Activated CD4-positive, alpha-beta T cell treated with anti-CD3 and anti-CD28 coated beads, Interleukin-2, amount 10 ng/mL, durations not matched to agents 7 days and 5 days (primary cell): ENCODE data around the gene CRISPLD2. TPM values are rescaled to one million over a fixed set of nuclear protein-coding genes. Genes with fewer than 3 reads are reported as not detected.
A peak's percentile ranks its signal among the peaks of the same experiment; 100 is the strongest.

ENCODE experiments used
- CTCF ChIA-PET: fragments of 350-600 bp; sonication (Branson Sonifier 250); formaldehyde crosslinking; loops from one replicate; lab custom pipeline; 2021; ENCODE audit warnings: antibody characterized with exemption; lab: Charles Lee
- POLR2A ChIA-PET: fragments of 350-600 bp; sonication (Branson Sonifier 250); formaldehyde crosslinking; loops from one replicate; lab custom pipeline; 2021; ENCODE audit warnings: antibody characterized with exemption; lab: Charles Lee
- DNase-seq: peaks from one replicate; pipeline ENCODE4 v3.0.0-alpha.2; 2020
- H3K27ac Mint-ChIP-seq: one replicate; pipeline ENCODE4 v1.8.0; 2021; ENCODE audit warnings: mild to moderate bottlenecking, moderate library complexity, mixed read lengths
- H3K27me3 Mint-ChIP-seq: one replicate; pipeline ENCODE4 v1.8.0; 2021; ENCODE audit warnings: mixed read lengths
- H3K36me3 Mint-ChIP-seq: one replicate; pipeline ENCODE4 v1.8.0; 2021; ENCODE audit warnings: low read depth, mixed read lengths
- H3K4me1 Mint-ChIP-seq: one replicate; pipeline ENCODE4 v1.8.0; 2021; ENCODE audit warnings: mixed read lengths
- H3K4me3 Mint-ChIP-seq: one replicate; pipeline ENCODE4 v1.8.0; 2021; ENCODE audit warnings: mild to moderate bottlenecking, moderate library complexity, mixed read lengths
- H3K9me3 Mint-ChIP-seq: one replicate; pipeline ENCODE4 v1.8.0; 2021; ENCODE audit warnings: mixed read lengths
- total RNA-seq, 2 experiments: library from RNA; stranded (reverse); gene quantifications; one replicate each; pipeline ENCODE4 v1.2.3, GENCODE V29; 2021

Gene CRISPLD2
- total RNA-seq, 2 experiments from 2014 or later = 0.25 to 0.27 TPM

DNA sequence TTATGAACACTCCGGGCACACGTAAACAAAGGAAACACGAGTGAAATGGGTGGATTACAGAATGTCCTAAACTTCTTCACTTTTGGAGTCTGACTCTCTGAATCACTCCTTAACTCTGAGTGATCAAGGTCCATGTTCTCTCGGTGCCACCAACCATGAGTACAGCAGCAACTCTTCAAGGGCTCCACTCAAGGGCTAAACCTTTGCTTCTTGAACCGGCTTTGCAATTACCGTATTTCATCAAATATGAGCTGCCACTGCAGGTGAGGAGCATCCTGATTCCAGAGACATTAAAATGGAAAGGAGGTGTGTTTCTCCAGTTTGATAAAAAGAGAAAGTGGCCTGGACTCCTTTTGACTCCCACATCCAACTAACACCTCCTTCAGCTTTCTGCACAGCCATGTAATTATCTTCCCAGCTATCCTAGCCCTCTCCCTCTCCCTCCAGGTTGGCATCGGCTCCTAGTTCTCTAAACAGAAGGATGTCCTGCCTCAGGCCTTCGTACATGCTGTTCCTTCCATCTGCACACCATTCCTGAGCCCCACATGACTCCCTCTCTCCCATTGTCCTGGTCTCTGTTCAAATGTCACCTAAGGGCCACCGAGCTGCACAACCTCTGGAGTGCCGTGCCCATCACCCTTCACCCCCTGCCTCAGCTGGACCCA is 130.1 kb downstream of the CRISPLD2 start:
- peaks cover 6% of the 10 kb centered on the region for H3K27me3 Mint-ChIP-seq
- no peak overlapping the region for H3K4me3 Mint-ChIP-seq
- no peak for DNase-seq
- no peaks in the 10 kb centered on the region for H3K9me3 Mint-ChIP-seq
- peaks cover 4% of the 10 kb centered on the region for H3K4me1 Mint-ChIP-seq
- no peak overlapping the region for H3K27ac Mint-ChIP-seq
- ChIA-PET CTCF (interaction anchor here (0.7 to 1.2 kb wide), 2 partner anchors 19 to 191 kb away, joined by 3 to 5 read pairs; no protein-coding TSS in a partner anchor), POLR2A (no interaction called here)
- no peaks in the 10 kb centered on the region for H3K36me3 Mint-ChIP-seq

DNA sequence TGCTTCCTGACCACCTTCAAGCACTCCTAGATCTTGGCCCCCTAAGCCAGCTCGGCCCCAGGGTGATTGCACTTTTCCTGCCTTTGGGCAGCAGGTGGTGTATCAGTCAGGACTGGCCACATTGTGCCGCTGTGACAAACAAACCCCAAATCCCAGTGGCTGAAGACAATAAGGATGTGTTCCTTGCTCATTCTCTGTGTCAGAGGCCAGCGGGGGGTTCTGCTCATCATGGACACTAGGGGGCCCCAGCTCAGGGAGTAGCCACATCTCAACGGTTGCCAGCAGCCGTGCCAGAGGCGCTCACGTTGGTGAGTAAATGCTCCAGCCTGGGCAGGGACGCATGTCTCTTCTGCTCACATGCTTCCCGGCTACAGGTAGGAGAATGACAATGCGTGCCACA is 131.1 kb downstream of the CRISPLD2 start:
- H3K4me1 Mint-ChIP-seq = peaks cover 4% of the 10 kb centered on the region
- POLR2A ChIA-PET = no interaction called here
- CTCF ChIA-PET = interaction anchor here (4.0 kb wide), 1 partner anchor 196 kb away, joined by 24 read pairs; no protein-coding TSS in a partner anchor
- H3K27me3 Mint-ChIP-seq = no peaks in the 10 kb centered on the region
- H3K9me3 Mint-ChIP-seq = no peaks in the 10 kb centered on the region
- no peaks in the 10 kb centered on the region for H3K36me3 Mint-ChIP-seq
- DNase-seq = peak; percentile 37
- H3K4me3 Mint-ChIP-seq = no peak overlapping the region
- no peak overlapping the region for H3K27ac Mint-ChIP-seq

DNA sequence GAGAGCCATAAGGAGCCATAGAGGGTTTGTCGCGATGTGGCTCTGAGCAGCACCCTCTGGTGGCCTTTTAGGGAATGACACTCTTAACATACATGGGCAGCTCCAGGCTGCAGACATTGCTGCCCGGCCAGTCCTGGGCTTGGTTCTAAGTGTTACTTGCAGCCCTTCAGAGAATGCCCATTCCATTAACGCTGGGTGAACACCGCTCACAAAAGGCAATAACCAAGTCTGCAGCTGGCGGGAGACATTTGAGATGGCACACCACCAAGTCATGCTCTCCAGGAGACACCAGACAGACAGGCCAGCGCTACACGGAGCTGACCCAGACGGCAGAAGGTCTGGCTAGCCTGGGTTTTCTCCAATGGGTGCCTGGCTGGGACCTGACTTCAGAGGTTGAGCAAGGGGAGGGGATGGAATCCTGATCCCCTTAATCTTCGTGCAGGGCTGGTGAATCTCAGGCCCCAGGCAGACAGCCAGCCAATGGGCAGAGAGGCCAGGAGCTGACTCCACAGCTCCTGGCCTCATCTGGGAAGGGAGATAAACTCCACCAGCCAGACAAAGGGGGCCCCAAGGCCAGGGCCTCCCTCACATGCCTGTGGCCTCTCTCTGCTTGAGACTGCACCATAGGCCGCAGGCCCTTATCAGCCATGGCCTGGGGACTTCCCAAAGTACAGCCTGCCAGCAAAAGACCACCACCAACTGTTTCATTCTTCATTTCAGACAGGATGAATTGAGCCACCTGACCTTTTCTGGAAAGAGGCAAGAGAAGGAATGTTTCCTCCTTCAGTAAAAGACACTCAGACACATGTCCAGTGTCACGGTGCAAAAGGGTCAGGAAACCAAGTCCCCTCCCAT is 132.8 kb downstream of the CRISPLD2 start:
- Mint-ChIP-seq H3K4me3 (no peak overlapping the region), H3K27ac (no peak overlapping the region), H3K4me1 (peaks cover 4% of the 10 kb centered on the region), H3K27me3 (no peaks in the 10 kb centered on the region), H3K9me3 (no peaks in the 10 kb centered on the region), H3K36me3 (no peaks in the 10 kb centered on the region)
- CTCF ChIA-PET = interaction anchor here (0.6 to 4.0 kb wide), 14 partner anchors 10 to 446 kb away, joined by 3 to 24 read pairs (median 3); no protein-coding TSS in a partner anchor
- POLR2A ChIA-PET = no interaction called here
- DNase-seq = peak; percentile 75

DNA sequence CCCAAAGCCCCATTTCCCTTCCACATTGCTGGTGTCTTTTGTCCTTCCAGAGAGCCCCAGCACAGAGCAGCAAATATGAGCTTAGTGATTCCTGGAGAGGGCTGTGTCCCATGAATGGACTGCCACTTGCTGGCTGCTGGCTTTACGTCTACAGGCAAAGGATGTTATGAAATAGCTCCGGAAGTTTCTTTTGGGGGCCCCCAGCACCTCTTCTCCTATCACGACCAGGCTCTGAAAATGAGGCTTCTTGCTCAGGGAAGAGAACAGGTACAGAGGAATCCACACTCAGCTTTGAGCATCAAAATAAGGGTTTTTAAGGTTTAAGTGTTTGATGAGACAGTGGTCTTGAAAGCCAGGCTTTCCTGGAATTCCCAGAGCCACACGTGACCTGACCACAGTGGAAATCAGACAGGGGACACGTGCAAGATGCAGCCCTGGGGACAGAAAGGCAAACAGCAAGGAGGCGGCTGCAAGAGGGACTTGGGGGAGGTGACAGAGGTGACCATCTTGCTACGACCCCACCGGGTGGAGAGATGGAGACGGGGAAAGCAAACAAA is 133.5 kb downstream of the CRISPLD2 start:
- DNase-seq = no peak
- Mint-ChIP-seq H3K36me3 (no peaks in the 10 kb centered on the region), H3K9me3 (no peaks in the 10 kb centered on the region), H3K4me3 (no peak overlapping the region), H3K4me1 (peaks cover 4% of the 10 kb centered on the region), H3K27ac (no peak overlapping the region), H3K27me3 (no peaks in the 10 kb centered on the region)
- CTCF ChIA-PET = interaction anchor here (1.2 to 4.0 kb wide), 2 partner anchors 10 to 198 kb away, joined by 3 to 24 read pairs; no protein-coding TSS in a partner anchor
- POLR2A ChIA-PET = no interaction called here

DNA sequence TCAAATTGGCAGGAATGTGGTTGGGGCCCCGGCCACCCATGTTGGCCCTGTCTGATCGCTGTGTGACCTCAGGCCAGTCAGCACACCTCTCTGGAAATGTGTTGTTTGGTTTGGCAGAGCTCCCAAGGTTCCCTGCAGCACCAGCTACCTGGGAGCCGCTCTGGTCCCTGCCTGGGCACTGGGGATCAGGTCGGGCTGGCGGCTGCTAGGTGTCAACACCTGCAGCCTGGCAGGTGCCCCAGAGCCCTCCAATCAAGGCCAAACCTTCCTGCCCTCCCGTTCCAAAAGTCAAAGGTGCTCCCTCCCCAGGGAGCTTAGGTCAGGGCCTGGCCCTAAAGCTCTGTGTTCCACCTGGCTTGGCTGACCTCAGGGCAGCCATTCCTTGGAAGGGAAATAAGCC is 135.6 kb downstream of the CRISPLD2 start:
- no peak for DNase-seq
- Mint-ChIP-seq H3K9me3 (no peaks in the 10 kb centered on the region), H3K27ac (no peak overlapping the region), H3K27me3 (no peaks in the 10 kb centered on the region), H3K4me1 (peaks cover 4% of the 10 kb centered on the region), H3K4me3 (no peak overlapping the region), H3K36me3 (no peaks in the 10 kb centered on the region)
- ChIA-PET POLR2A (no interaction called here), CTCF (interaction anchor here (1.5 to 1.7 kb wide), 2 partner anchors 193 to 196 kb away, joined by 4 to 5 read pairs; no protein-coding TSS in a partner anchor)

DNA sequence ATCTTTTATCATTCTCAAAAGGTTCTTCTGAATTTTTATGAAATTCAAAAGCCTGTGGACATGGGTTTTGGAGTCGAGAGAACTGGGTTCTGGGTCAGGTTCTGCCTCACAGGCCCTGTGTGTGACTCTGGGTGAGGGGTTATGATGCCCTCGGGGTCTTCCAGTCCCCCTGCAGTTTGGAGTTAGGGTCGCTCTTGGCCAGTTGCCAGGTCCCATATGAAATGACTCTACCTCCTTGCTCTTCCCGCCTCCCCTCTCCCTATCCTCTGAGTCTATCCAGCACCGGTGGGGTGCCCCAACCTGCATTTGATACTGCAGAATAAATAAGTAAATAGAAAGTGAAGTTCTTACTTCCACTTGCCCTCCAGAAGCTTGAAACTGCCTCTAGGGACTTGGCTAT is 137.4 kb downstream of the CRISPLD2 start:
- no peaks in the 10 kb centered on the region for H3K36me3 Mint-ChIP-seq
- no peaks in the 10 kb centered on the region for H3K9me3 Mint-ChIP-seq
- CTCF ChIA-PET = no interaction called here
- peaks cover 2% of the 10 kb centered on the region for H3K4me1 Mint-ChIP-seq
- H3K4me3 Mint-ChIP-seq = no peak overlapping the region
- no peak overlapping the region for H3K27ac Mint-ChIP-seq
- H3K27me3 Mint-ChIP-seq = no peaks in the 10 kb centered on the region
- DNase-seq = no peak
- POLR2A ChIA-PET = no interaction called here

DNA sequence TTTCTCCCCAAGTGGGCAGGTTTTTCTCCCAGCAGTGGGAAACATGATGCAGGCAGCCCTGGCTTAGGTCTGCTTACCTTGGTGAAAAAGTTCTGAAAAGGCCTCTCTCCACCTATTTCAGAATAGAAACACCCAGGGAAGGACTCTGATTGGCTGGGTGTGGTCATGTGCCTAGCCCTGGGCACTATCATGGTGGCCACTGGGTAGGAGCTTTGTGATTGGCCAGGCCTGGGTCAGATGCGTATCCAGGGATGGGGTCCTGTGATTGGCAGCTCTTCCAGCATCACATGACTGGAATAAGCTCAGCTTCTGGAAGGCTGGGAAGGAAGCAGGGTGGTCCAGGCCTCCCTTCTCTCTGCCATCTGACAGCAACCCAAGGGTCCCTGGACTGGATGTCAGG is 138.0 kb downstream of the CRISPLD2 start:
- no peaks in the 10 kb centered on the region for H3K4me1 Mint-ChIP-seq
- no peak overlapping the region for H3K27ac Mint-ChIP-seq
- POLR2A ChIA-PET = no interaction called here
- DNase-seq = no peak
- no peaks in the 10 kb centered on the region for H3K36me3 Mint-ChIP-seq
- H3K4me3 Mint-ChIP-seq = no peak overlapping the region
- H3K27me3 Mint-ChIP-seq = no peaks in the 10 kb centered on the region
- H3K9me3 Mint-ChIP-seq = no peaks in the 10 kb centered on the region
- CTCF ChIA-PET = no interaction called here

Other genes with a start within 250 kb of the CRISPLD2 start
- gene COTL1, start 201.9 kb upstream of the CRISPLD2 start, total RNA-seq = 100 to 1,000 TPM; 780 to 845 TPM
- gene KLHL36, start 171.5 kb upstream of the CRISPLD2 start, total RNA-seq = 10 to 100 TPM; 37.5 to 46.2 TPM
- gene USP10, start 120.0 kb upstream of the CRISPLD2 start, total RNA-seq = 10 to 100 TPM; 86.5 to 99.0 TPM
- gene ZDHHC7, start 191.6 kb downstream of the CRISPLD2 start, total RNA-seq = 10 to 100 TPM; 30.7 to 33.9 TPM
- gene KIAA0513, start 207.8 kb downstream of the CRISPLD2 start, total RNA-seq = 10 to 100 TPM; 13.6 to 14.8 TPM